K562 (cell line): ENCODE results near the gene FAM3C. TPM values are rescaled to one million over a fixed set of nuclear protein-coding genes. Genes with fewer than 3 reads are reported as not detected.

Experiments used
- ATAC-seq: fragments of 200-7000 bp; cut with Tn5 transposase; 3 replicates; pipeline ENCODE4 v1.9.1; 2020; ENCODE audit warnings: moderate library complexity
- BruUV-seq: library from RNA; stranded (reverse); fragments of 400-500 nt; replicated peaks from 2 replicates; lab custom pipeline; 2021; lab: Mats Ljungman, UMichigan
- CTCF ChIA-PET: fragments of 300-600 bp; formaldehyde crosslinking; extraction: SDS; loops from one replicate; lab custom pipeline; 2021; ENCODE audit warnings: low intra/inter-chr PET ratio; lab: Yijun Ruan, JAX
- POLR2A ChIA-PET: fragments of 300-600, 350-650 bp; sonication (Branson Sonifier 250); formaldehyde crosslinking; extraction: SDS; loops from one replicate; lab custom pipeline; 2021; ENCODE audit warnings: antibody characterized with exemption, inconsistent platforms; lab: Yijun Ruan, JAX
- DNase-seq, 4 experiments: peaks; one replicate each; pipeline versions ENCODE4 v3.0.0 to v3.0.0-alpha.2; 2011 to 2018; ENCODE audit warnings: low spot score in 3 of 4, mixed read lengths in 3 of 4; ENCODE audit errors: extremely low read depth in 1 of 4
- FAIRE-seq: peaks from 2 replicates; lab custom pipeline; 2011; peaks lifted over from hg19 to GRCh38; lab: Jason Lieb, UNC
- H2AFZ ChIP-seq: 2 replicates; pipeline ENCODE4 v1.6.0; 2011; ENCODE audit warnings: low read depth, low read length, control low read depth, inconsistent platforms
- H3K27ac ChIP-seq: fragments of 200-600 bp; 3 replicates; pipeline ENCODE4 v1.8.0; 2011; ENCODE audit warnings: low read depth, mild to moderate bottlenecking, control low read depth, inconsistent platforms, low read length, moderate library complexity, mixed read lengths; ENCODE audit errors: extremely low read depth
- H3K27me3 ChIP-seq, 2 experiments: fragments of 300-600 bp in 1 of 2; 2 replicates in 1 of 2; 3 replicates in 1 of 2; pipeline versions ENCODE4 v1.6.0 to v1.8.0; 2011; ENCODE audit warnings: inconsistent platforms in 2 of 2, low read length in 2 of 2, mild to moderate bottlenecking in 1 of 2, mixed read lengths in 1 of 2, moderate library complexity in 1 of 2; ENCODE audit not compliant: control insufficient read depth in 2 of 2, insufficient read depth in 2 of 2
- H3K36me3 ChIP-seq: fragments of 300-600 bp; 3 replicates; pipeline ENCODE4 v1.8.0; 2011; ENCODE audit warnings: mild to moderate bottlenecking, low read length, inconsistent platforms; ENCODE audit not compliant: control insufficient read depth, insufficient read depth
- H3K4me1 ChIP-seq, 2 experiments: fragments of 200-600 bp in 1 of 2; replicated peaks in 1 of 2; 2 replicates in 1 of 2; 3 replicates in 1 of 2; pipeline versions ENCODE4 v1.5.1 to v1.8.0; 2011; ENCODE audit warnings: inconsistent platforms in 2 of 2, low read length in 2 of 2, mild to moderate bottlenecking in 1 of 2, mixed read lengths in 1 of 2, moderate library complexity in 1 of 2; ENCODE audit not compliant: control insufficient read depth in 2 of 2, insufficient read depth in 2 of 2
- H3K4me2 ChIP-seq: 2 replicates; pipeline ENCODE4 v1.6.1; 2011; ENCODE audit warnings: low read length, control low read depth, inconsistent platforms, mixed read lengths; ENCODE audit not compliant: insufficient read depth
- H3K4me3 ChIP-seq: fragments of 200-600 bp; sonication (generic), shearing (Covaris generic); 2 replicates; pipeline ENCODE4 v1.5.1; 2016; ENCODE audit warnings: control low read depth, inconsistent platforms
- H3K79me2 ChIP-seq: fragments of 200-600 bp; 3 replicates; pipeline ENCODE4 v1.8.0; 2011; ENCODE audit warnings: low read length, inconsistent platforms; ENCODE audit not compliant: control insufficient read depth, insufficient read depth
- H3K9ac ChIP-seq, 2 experiments: 2 replicates each; pipeline versions ENCODE4 v1.6.0 to v1.6.1; 2011; ENCODE audit warnings: low read depth in 2 of 2, low read length in 2 of 2, control low read depth in 1 of 2, inconsistent platforms in 1 of 2, mild to moderate bottlenecking in 1 of 2, mixed read lengths in 1 of 2; ENCODE audit not compliant: insufficient read depth in 1 of 2
- H3K9me1 ChIP-seq: one replicate; pipeline ENCODE4 v1.6.0; 2011; ENCODE audit warnings: inconsistent platforms, mild to moderate bottlenecking, low read length, moderate library complexity; ENCODE audit not compliant: control insufficient read depth, insufficient read depth
- H3K9me3 ChIP-seq: replicated peaks from 2 replicates; pipeline ENCODE4 v1.5.1; 2011; ENCODE audit warnings: low read depth, low read length, inconsistent platforms; ENCODE audit not compliant: control insufficient read depth, insufficient read depth
- H4K20me1 ChIP-seq: replicated peaks from 2 replicates; pipeline ENCODE4 v1.6.1; 2011; ENCODE audit warnings: low read length, inconsistent platforms, mixed read lengths; ENCODE audit not compliant: control insufficient read depth, insufficient read depth
- CHD7 ChIP-seq: fragments of 200-600 bp; sonication (generic); IDR thresholded peaks from one replicate; pipeline ENCODE4 v1.6.1; 2012; ENCODE audit warnings: mild to moderate bottlenecking, low read depth, low read length, inconsistent platforms
- PTBP1 ChIP-seq: fragments of 200-400 bp; formaldehyde crosslinking; IDR thresholded peaks from 2 replicates; pipeline ENCODE4 v1.6.1; 2017; ENCODE audit warnings: low read depth, low read length
- RB1 ChIP-seq: fragments of 450-650 bp; IDR thresholded peaks from 2 replicates; pipeline ENCODE4 v1.6.1; 2017; ENCODE audit warnings: low read depth, mild to moderate bottlenecking
- SMARCE1 ChIP-seq: fragments of 450-650 bp; IDR thresholded peaks from 2 replicates; pipeline ENCODE4 v1.7.1; 2016; ENCODE audit warnings: mild to moderate bottlenecking
- ZNF324 ChIP-seq: fragments of 250-450 bp; sonication (Bioruptor Pico); IDR thresholded peaks from 2 replicates; pipeline ENCODE4 v1.4.0; 2020; ENCODE audit warnings: mild to moderate bottlenecking
- ZNF740 ChIP-seq, 3 experiments: fragments of 200-800 bp in 1 of 3; sonication (Bioruptor generic) in 1 of 3; sonication (generic) in 1 of 3; formaldehyde crosslinking in 1 of 3; IDR thresholded peaks; 2 replicates each; pipeline versions ENCODE4 v1.6.1 to v1.8.0; 2016 to 2022; ENCODE audit warnings: mild to moderate bottlenecking in 2 of 3, missing compliant biosample characterization in 2 of 3, missing genetic modification characterization in 2 of 3, missing genetic modification reagents in 1 of 3
- ZSCAN32 ChIP-seq: fragments of 450-650 bp; formaldehyde crosslinking; IDR thresholded peaks from 2 replicates; pipeline ENCODE4 v1.4.0; 2020; ENCODE audit warnings: mild to moderate bottlenecking, moderate library complexity
- WGBS: fragments of 100-300 bp; shearing (Covaris generic); methylation state at CpG from one replicate; pipeline ENCODE4 v1.1.6; 2016; ENCODE audit warnings: low coverage, mixed read lengths; ENCODE audit not compliant: insufficient coverage; ENCODE audit errors: missing lambda C conversion rate; 5-methylcytosine and 5-hydroxymethylcytosine counted together
- in situ Hi-C: fragments of 300-500 bp; cut with MboI; formaldehyde crosslinking; loops from 4 replicates; pipeline ENCODE4 v1.15.0; 2018; ENCODE audit warnings: inconsistent platforms, mixed read lengths
- intact Hi-C: fragments of 100-400 bp; cut with micrococcal nuclease; formaldehyde crosslinking; loops from 2 replicates; pipeline ENCODE4 v1.14.2; 2022
- polyA plus RNA-seq, 8 experiments: library from polyadenylated mRNA; depleted of rRNA in 4 of 8; stranded (reverse) in 5 of 8; unstranded in 3 of 8; fragments of >200 nt; fragmentation: Nextera tagmentation in 2 of 8; fragmentation: Illumina TruSeq in 1 of 8; extraction: Ambion mirVana in 2 of 8; extraction: Trizol in 1 of 8; gene quantifications; 2 replicates each; pipeline versions ENCODE4 v1.2.1 to v1.2.3, GENCODE V29; 2011 to 2014; ENCODE audit warnings: inconsistent platforms in 1 of 8, missing spikeins in 1 of 8
- total RNA-seq, 7 experiments: library from RNA; depleted of rRNA in 6 of 7; stranded (reverse); fragments of >200 nt in 6 of 7; fragmentation: Illumina TruSeq in 2 of 7; extraction: Trizol in 2 of 7; gene quantifications; 2 replicates each; pipeline versions ENCODE4 v1.2.1 to v1.2.3, GENCODE V29; 2011 to 2021; ENCODE audit warnings: low replicate concordance in 1 of 7

The FAM3C gene
- total and polyA plus RNA-seq, 9 of the 15 experiments (the other 6 are each of a cell fraction or from before 2014, with no cell fraction given), result 10.6 to 42.6 (median 30.0) TPM

GRCh38 chr7:121394709-121395140, 1.4 kb downstream of the FAM3C start:
- Histone ChIP-seq H3K9ac (peak overlapping the region in 1 of 2 experiments; percentile 29; a peak in 2 of 4 replicates), H3K4me3 (peak overlapping the region; percentile 16), H3K9me3 (no peaks in the 10 kb centered on the region), H2AFZ (peak overlapping the region; percentile 36; the same call in 1 of the 2 replicates), H3K27me3 (no peaks in the 10 kb centered on the region), H3K9me1 (no peaks in the 10 kb centered on the region), H3K79me2 (peaks cover 60% of the 10 kb centered on the region), H4K20me1 (no peaks in the 10 kb centered on the region), H3K27ac (peak overlapping the region; percentile 47), H3K4me2 (peak overlapping the region; percentile 83), H3K4me1 (peaks cover 5 to 10% of the 10 kb centered on the region in 2 experiments; a peak in 3 of 5 replicates), H3K36me3 (peaks cover 9% of the 10 kb centered on the region; the same call in 2 of the 3 replicates)
- peak in 3 of 4 experiments; percentile 29 to 78 (median 54) for DNase-seq
- no TSS peak for BruUV-seq
- FAIRE-seq, result no peak
- peak; percentile 3; the same call in 1 of the 3 replicates for ATAC-seq
- 6% methylated on average over 7 of the region's 7 CpGs for WGBS
- ChIA-PET POLR2A (interaction anchor here (1.2 to 4.1 kb wide), 3 partner anchors 9 to 55 kb away, joined by 3 to 55 read pairs (median 15); no protein-coding TSS in a partner anchor), CTCF (no interaction called here)
- intact Hi-C loops, result loop anchor here (2.0 to 10.0 kb wide), 3 partner anchors 44 to 442 kb away; partner anchors contain the start of genes CPED1 and ING3
- in situ Hi-C loops, result no loop called here
- TF ChIP-seq ZNF324 (CRISPR knock-in tag) (no peak), RB1 (no peak), CHD7 (no peak), ZNF740 (CRISPR knock-in tag; IDR thresholded peaks at IDR 0.05) (no peak), ZNF740 (tag; IDR thresholded peaks at IDR 0.05) (no peak), SMARCE1 (peak; percentile 60), ZSCAN32 (CRISPR knock-in tag) (no peak), PTBP1 (no peak)
